AG09309 (cell line): ENCODE measurements around the gene SLC25A42.

Source experiments
- DNase-seq: peaks from one replicate; pipeline ENCODE4 v3.0.0-alpha.2; 2010; ENCODE audit warnings: low read depth
- H3K4me3 ChIP-seq: 2 replicates; pipeline ENCODE4 v1.5.1; 2011; ENCODE audit warnings: mild to moderate bottlenecking, low read depth, low read length, moderate library complexity; ENCODE audit not compliant: control insufficient read depth
- TF ChIP-seq, protein P1 (sequence below): IDR thresholded peaks from 2 replicates; pipeline ENCODE4 v1.5.1; 2011; ENCODE audit warnings: mild to moderate bottlenecking, low read depth, low read length, inconsistent platforms; ENCODE audit not compliant: insufficient read depth, control insufficient read depth; ENCODE audit errors: missing control alignments

The SLC25A42 gene

DNA sequence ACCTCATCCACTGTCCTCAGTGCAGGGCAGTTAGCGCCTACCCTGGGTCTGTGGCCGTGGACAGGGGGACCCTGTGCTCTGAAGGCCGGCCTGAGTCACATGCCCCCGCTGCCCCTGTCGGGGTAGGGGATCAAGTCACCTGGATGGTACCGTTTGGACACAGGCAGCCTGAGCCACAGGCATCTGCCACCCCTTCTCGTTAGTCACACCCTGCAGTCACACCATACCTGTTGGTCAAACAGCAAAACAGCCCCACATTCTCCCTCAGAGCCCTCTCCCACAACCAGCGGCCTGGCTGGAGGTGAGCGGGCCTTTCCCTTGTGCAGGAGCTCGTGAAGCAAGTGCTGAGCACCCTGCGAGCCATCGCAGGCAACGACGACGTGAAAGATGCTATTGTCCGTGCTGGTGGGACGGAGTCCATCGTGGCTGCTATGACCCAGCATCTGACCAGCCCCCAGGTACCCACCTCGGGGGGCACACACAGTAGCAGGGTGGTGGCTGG lies 8.8 kb upstream of the SLC25A42 start:
- TF ChIP-seq, protein P1, sequence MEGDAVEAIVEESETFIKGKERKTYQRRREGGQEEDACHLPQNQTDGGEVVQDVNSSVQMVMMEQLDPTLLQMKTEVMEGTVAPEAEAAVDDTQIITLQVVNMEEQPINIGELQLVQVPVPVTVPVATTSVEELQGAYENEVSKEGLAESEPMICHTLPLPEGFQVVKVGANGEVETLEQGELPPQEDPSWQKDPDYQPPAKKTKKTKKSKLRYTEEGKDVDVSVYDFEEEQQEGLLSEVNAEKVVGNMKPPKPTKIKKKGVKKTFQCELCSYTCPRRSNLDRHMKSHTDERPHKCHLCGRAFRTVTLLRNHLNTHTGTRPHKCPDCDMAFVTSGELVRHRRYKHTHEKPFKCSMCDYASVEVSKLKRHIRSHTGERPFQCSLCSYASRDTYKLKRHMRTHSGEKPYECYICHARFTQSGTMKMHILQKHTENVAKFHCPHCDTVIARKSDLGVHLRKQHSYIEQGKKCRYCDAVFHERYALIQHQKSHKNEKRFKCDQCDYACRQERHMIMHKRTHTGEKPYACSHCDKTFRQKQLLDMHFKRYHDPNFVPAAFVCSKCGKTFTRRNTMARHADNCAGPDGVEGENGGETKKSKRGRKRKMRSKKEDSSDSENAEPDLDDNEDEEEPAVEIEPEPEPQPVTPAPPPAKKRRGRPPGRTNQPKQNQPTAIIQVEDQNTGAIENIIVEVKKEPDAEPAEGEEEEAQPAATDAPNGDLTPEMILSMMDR: no peak
- DNase-seq: no peak
- no peak overlapping the region for H3K4me3 ChIP-seq

- no peak for DNase-seq
- TF ChIP-seq, protein P1: no peak
- no peak overlapping the region for H3K4me3 ChIP-seq
Observed at GRCh38 chr19:19055701-19056100, 8.1 kb upstream of the SLC25A42 start.

- no peak for DNase-seq
- TF ChIP-seq, protein P1: no peak
- H3K4me3 ChIP-seq: no peak overlapping the region
Observed at GRCh38 chr19:19056636-19057275, 7.0 kb upstream of the SLC25A42 start.

DNA sequence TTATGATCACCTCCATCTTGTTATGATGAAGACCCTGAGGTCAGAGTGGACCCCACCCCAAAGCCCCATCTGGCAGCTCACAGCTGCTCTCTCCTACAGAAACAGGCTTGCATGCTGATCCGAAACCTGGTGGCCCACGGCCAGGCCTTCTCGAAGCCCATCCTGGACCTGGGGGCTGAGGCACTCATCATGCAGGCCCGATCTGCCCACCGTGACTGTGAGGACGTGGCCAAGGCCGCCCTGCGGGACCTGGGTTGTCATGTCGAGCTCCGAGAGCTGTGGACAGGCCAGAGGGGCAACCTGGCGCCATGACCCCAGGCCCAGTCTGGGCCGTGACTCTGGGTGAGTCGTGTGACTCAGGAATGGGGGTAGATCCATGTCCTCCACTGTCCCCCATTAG lies 6.5 kb upstream of the SLC25A42 start:
- DNase-seq: no peak
- TF ChIP-seq, protein P1: no peak
- H3K4me3 ChIP-seq: no peak overlapping the region

- DNase-seq: no peak
- TF ChIP-seq, protein P1: no peak
- no peak overlapping the region for H3K4me3 ChIP-seq
Observed at GRCh38 chr19:19057720-19058119, 6.1 kb upstream of the SLC25A42 start.

DNA sequence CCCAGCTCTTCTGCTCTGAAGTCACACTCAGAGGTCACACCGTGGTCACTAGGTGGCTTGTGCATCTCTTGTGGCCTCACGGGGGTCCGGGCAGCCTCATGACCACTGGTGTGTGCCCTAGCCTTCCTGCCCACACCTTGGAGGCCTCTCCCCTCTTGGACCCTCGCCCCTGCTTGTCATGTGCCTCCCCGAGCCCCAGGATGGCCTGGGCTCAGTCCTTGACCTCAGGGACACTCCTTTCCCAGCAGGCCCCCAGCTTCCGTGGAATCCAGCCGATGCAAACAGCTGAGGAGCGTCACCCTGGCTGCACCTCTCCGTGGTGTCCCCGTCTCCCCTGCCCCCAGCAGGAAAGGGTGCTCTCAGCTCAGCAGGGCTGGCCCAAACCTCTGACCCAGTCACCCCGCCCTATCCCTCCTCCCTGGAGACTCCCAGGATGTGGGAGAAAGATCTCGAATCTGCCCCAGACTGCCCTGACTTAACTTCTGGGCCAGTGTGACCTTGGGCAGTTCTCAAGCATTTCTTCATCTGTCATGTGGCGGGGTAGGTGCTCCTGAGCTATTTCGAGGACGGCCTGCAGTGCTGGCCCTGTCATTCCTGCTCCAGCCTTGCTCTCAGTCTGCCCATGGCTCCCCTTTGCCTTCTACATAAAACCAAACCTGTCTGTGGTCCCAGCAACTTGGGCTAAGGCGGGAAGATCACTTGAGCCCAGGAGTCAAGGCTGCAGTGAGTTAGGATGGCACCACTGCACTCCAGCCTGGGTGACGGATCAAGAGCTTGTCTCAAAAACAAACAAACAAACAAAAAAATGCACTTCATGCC lies 4.6 kb upstream of the SLC25A42 start:
- DNase-seq: no peak
- TF ChIP-seq, protein P1: no peak
- H3K4me3 ChIP-seq: no peak overlapping the region
